NCI-H1048 (cell line): ENCODE measurements around the gene ROBO4.

ENCODE experiments used
- DNase-seq: peaks from one replicate; lab custom pipeline; 2025; lab: John Stamatoyannopoulos, UW

Gene ROBO4

GRCh38 chr11:124918950-124919349 is 21.3 kb upstream of the ROBO4 start, which contains the start of gene HEPN1:
Gene HEPN1 (plus strand): TSS chr11:124919250.
- no peak for DNase-seq

- no peak for DNase-seq
Measured at GRCh38 chr11:124917115-124917637, 19.5 kb upstream of the ROBO4 start.

- no peak for DNase-seq
Measured at GRCh38 chr11:124916370-124916710, 18.7 kb upstream of the ROBO4 start.

- no peak for DNase-seq
Measured at GRCh38 chr11:124915541-124916369, 18.1 kb upstream of the ROBO4 start.

- no peak for DNase-seq
Measured at GRCh38 chr11:124902616-124903015, 5.0 kb upstream of the ROBO4 start.

GRCh38 chr11:124900464-124900863 is 2.8 kb upstream of the ROBO4 start:
- DNase-seq: no peak

- DNase-seq: no peak
Measured at GRCh38 chr11:124899383-124900145, 1.9 kb upstream of the ROBO4 start.

GRCh38 chr11:124898711-124899110 is 1.0 kb upstream of the ROBO4 start:
- no peak for DNase-seq

GRCh38 chr11:124898263-124898680 is 607 bp upstream of the ROBO4 start:
- no peak for DNase-seq

GRCh38 chr11:124896821-124897391 is 759 bp downstream of the ROBO4 start:
- no peak for DNase-seq

- no peak for DNase-seq
Measured at GRCh38 chr11:124896071-124896750, 1.5 kb downstream of the ROBO4 start.

- no peak for DNase-seq
Measured at GRCh38 chr11:124895471-124895971, 2.1 kb downstream of the ROBO4 start.

- DNase-seq: no peak
Measured at GRCh38 chr11:124894606-124895430, 2.8 kb downstream of the ROBO4 start.

GRCh38 chr11:124893781-124894401 is 3.8 kb downstream of the ROBO4 start:
- DNase-seq: no peak

GRCh38 chr11:124892750-124893454 is 4.8 kb downstream of the ROBO4 start:
- no peak for DNase-seq

- no peak for DNase-seq
Measured at GRCh38 chr11:124892146-124892545, 5.5 kb downstream of the ROBO4 start.

- no peak for DNase-seq
Measured at GRCh38 chr11:124891373-124891861, 6.2 kb downstream of the ROBO4 start.

GRCh38 chr11:124890683-124891372 is 6.8 kb downstream of the ROBO4 start:
- DNase-seq: no peak

- no peak for DNase-seq
Measured at GRCh38 chr11:124890151-124890550, 7.5 kb downstream of the ROBO4 start.
